Activated naive CD8-positive, alpha-beta T cell (primary cell): Measurements from ENCODE around the gene PRR29.

Source experiments
- H3K27ac Mint-ChIP-seq: one replicate; pipeline ENCODE4 v1.8.0; 2021; ENCODE audit warnings: mixed read lengths
- H3K27me3 Mint-ChIP-seq: one replicate; pipeline ENCODE4 v1.8.0; 2021; ENCODE audit warnings: mixed read lengths
- H3K36me3 Mint-ChIP-seq: one replicate; pipeline ENCODE4 v1.8.0; 2021; ENCODE audit warnings: mixed read lengths
- H3K4me1 Mint-ChIP-seq: one replicate; pipeline ENCODE4 v1.8.0; 2021; ENCODE audit warnings: low read depth, mixed read lengths
- H3K4me3 Mint-ChIP-seq: one replicate; pipeline ENCODE4 v1.8.0; 2021; ENCODE audit warnings: mild to moderate bottlenecking, mixed read lengths
- H3K9me3 Mint-ChIP-seq: one replicate; pipeline ENCODE4 v1.8.0; 2021; ENCODE audit warnings: low read depth, mixed read lengths

The PRR29 gene

GRCh38 chr17:63998050-63998720, at the start of gene PRR29:
Gene PRR29 (plus strand): TSS chr17:63998351. CDS start chr17:63998365, 14 bp downstream.
- peaks cover 28% of the 10 kb centered on the region for H3K4me1 Mint-ChIP-seq
- H3K36me3 Mint-ChIP-seq, result no peaks in the 10 kb centered on the region
- H3K27me3 Mint-ChIP-seq, result no peaks in the 10 kb centered on the region
- peak within 1 kb of the TSS; percentile 22 for H3K27ac Mint-ChIP-seq
- H3K9me3 Mint-ChIP-seq, result no peaks in the 10 kb centered on the region
- H3K4me3 Mint-ChIP-seq, result peak within 1 kb of the TSS; percentile 86

- Mint-ChIP-seq H3K36me3 (no peaks in the 10 kb centered on the region), H3K27me3 (no peaks in the 10 kb centered on the region), H3K27ac (no peak overlapping the region), H3K4me3 (no peak overlapping the region), H3K9me3 (no peaks in the 10 kb centered on the region), H3K4me1 (peaks cover 17% of the 10 kb centered on the region)
These were observed 49.6 kb upstream of the PRR29 start for GRCh38 chr17:63948521-63948920.

- Mint-ChIP-seq H3K36me3 (no peaks in the 10 kb centered on the region), H3K4me1 (peaks cover 29% of the 10 kb centered on the region), H3K9me3 (no peaks in the 10 kb centered on the region), H3K4me3 (no peak overlapping the region), H3K27me3 (no peaks in the 10 kb centered on the region), H3K27ac (no peak overlapping the region)
These were observed 48.4 kb upstream of the PRR29 start for GRCh38 chr17:63949576-63950250.

- no peaks in the 10 kb centered on the region for H3K27me3 Mint-ChIP-seq
- peaks cover 29% of the 10 kb centered on the region for H3K4me1 Mint-ChIP-seq
- H3K36me3 Mint-ChIP-seq, result no peaks in the 10 kb centered on the region
- no peak overlapping the region for H3K27ac Mint-ChIP-seq
- no peaks in the 10 kb centered on the region for H3K9me3 Mint-ChIP-seq
- H3K4me3 Mint-ChIP-seq, result no peak overlapping the region
These were observed 46.9 kb upstream of the PRR29 start for GRCh38 chr17:63950940-63951907.

GRCh38 chr17:63954402-63955063, 43.6 kb upstream of the PRR29 start:
- peak overlapping the region; percentile 2 for H3K4me3 Mint-ChIP-seq
- H3K4me1 Mint-ChIP-seq, result peaks cover 24% of the 10 kb centered on the region
- no peaks in the 10 kb centered on the region for H3K9me3 Mint-ChIP-seq
- H3K27ac Mint-ChIP-seq, result peak overlapping the region; percentile 43
- no peaks in the 10 kb centered on the region for H3K36me3 Mint-ChIP-seq
- H3K27me3 Mint-ChIP-seq, result no peaks in the 10 kb centered on the region

GRCh38 chr17:63955232-63955631, 42.9 kb upstream of the PRR29 start:
- Mint-ChIP-seq H3K4me1 (peaks cover 26% of the 10 kb centered on the region), H3K9me3 (no peaks in the 10 kb centered on the region), H3K36me3 (no peaks in the 10 kb centered on the region), H3K27ac (no peak overlapping the region), H3K27me3 (no peaks in the 10 kb centered on the region), H3K4me3 (no peak overlapping the region)

GRCh38 chr17:63955791-63956190, 42.4 kb upstream of the PRR29 start:
- Mint-ChIP-seq H3K4me3 (no peak overlapping the region), H3K4me1 (peaks cover 26% of the 10 kb centered on the region), H3K27me3 (no peaks in the 10 kb centered on the region), H3K36me3 (no peaks in the 10 kb centered on the region), H3K9me3 (no peaks in the 10 kb centered on the region), H3K27ac (no peak overlapping the region)

GRCh38 chr17:63956296-63956920, 41.7 kb upstream of the PRR29 start:
- no peak overlapping the region for H3K4me3 Mint-ChIP-seq
- H3K27ac Mint-ChIP-seq, result no peak overlapping the region
- H3K36me3 Mint-ChIP-seq, result no peaks in the 10 kb centered on the region
- H3K27me3 Mint-ChIP-seq, result no peaks in the 10 kb centered on the region
- H3K4me1 Mint-ChIP-seq, result peaks cover 26% of the 10 kb centered on the region
- H3K9me3 Mint-ChIP-seq, result no peaks in the 10 kb centered on the region

GRCh38 chr17:63960006-63960405, 38.1 kb upstream of the PRR29 start:
- Mint-ChIP-seq H3K27ac (peak overlapping the region; percentile 6), H3K36me3 (no peaks in the 10 kb centered on the region), H3K4me1 (peaks cover 7% of the 10 kb centered on the region), H3K4me3 (no peak overlapping the region), H3K9me3 (no peaks in the 10 kb centered on the region), H3K27me3 (no peaks in the 10 kb centered on the region)

GRCh38 chr17:63960430-63960829, 37.7 kb upstream of the PRR29 start:
- H3K4me3 Mint-ChIP-seq, result no peak overlapping the region
- H3K27ac Mint-ChIP-seq, result no peak overlapping the region
- H3K27me3 Mint-ChIP-seq, result no peaks in the 10 kb centered on the region
- no peaks in the 10 kb centered on the region for H3K9me3 Mint-ChIP-seq
- peaks cover 4% of the 10 kb centered on the region for H3K4me1 Mint-ChIP-seq
- no peaks in the 10 kb centered on the region for H3K36me3 Mint-ChIP-seq

- peaks cover 7% of the 10 kb centered on the region for H3K4me1 Mint-ChIP-seq
- H3K4me3 Mint-ChIP-seq, result peak overlapping the region; percentile 17
- no peak overlapping the region for H3K27ac Mint-ChIP-seq
- H3K27me3 Mint-ChIP-seq, result no peaks in the 10 kb centered on the region
- no peaks in the 10 kb centered on the region for H3K36me3 Mint-ChIP-seq
- no peaks in the 10 kb centered on the region for H3K9me3 Mint-ChIP-seq
These were observed 36.6 kb upstream of the PRR29 start for GRCh38 chr17:63961355-63962212.

- no peaks in the 10 kb centered on the region for H3K36me3 Mint-ChIP-seq
- H3K9me3 Mint-ChIP-seq, result no peaks in the 10 kb centered on the region
- no peaks in the 10 kb centered on the region for H3K27me3 Mint-ChIP-seq
- H3K27ac Mint-ChIP-seq, result no peak overlapping the region
- no peak overlapping the region for H3K4me3 Mint-ChIP-seq
- peaks cover 13% of the 10 kb centered on the region for H3K4me1 Mint-ChIP-seq
These were observed 35.8 kb upstream of the PRR29 start for GRCh38 chr17:63962298-63962744.

- Mint-ChIP-seq H3K9me3 (no peaks in the 10 kb centered on the region), H3K36me3 (no peaks in the 10 kb centered on the region), H3K27ac (no peak overlapping the region), H3K27me3 (no peaks in the 10 kb centered on the region), H3K4me1 (peaks cover 15% of the 10 kb centered on the region), H3K4me3 (no peak overlapping the region)
These were observed 35.0 kb upstream of the PRR29 start for GRCh38 chr17:63963123-63963522.
